Measurements from ENCODE around the gene FAM13A. TPM values are rescaled to one million over a fixed set of nuclear protein-coding genes. Genes with fewer than 3 reads are reported as not detected.

Gene FAM13A
- total RNA-seq, 1 donor from 2014 or later = 2.7 TPM

DNA sequence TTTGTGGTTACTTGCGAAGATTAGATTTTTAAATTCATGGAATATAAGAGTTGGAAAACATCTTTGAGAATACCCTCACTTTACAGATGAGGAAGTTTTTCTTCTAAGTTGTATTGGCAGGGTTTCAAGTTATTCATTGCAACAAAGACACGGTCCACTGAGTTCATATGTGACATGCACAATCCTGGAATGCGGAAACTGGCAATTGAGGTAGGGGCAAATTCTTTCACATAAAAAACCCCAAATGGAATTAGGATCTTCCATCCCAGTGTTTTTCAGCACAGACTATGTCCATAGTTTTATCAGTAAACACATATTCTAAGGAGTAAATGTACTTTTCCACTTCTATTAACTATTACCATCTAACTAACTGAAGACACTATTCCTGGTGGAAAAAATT is 277.6 kb downstream of the FAM13A start:
- ATAC-seq (ENCODE audit: low read depth) = no peak
- CTCF ChIA-PET = no interaction called here

DNA sequence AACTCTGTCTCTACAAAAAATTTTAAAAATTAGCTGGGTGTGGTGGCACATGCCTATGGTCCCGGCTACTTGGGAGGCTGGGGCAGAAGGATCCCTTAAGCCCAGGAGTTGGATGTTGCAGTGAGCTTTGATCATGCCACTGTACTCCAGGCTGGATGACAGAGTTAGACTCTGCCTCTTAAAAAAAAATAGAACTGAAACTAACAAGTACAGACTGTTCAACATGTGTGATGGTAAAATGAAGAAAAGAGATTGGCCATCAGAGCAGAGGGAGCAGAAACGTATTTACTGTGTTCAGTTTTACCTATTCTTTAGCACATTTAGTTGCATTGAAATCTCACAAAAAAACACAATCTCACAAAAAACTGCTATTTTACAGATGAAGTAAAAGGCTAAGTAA is 281.5 kb downstream of the FAM13A start:
- DNase-seq (no peak), ATAC-seq (ENCODE audit: low read depth) (no peak)
- intact Hi-C loops (cut with micrococcal nuclease) = no loop called here
- H3K9me3 Mint-ChIP-seq = no peaks in the 10 kb centered on the region
- no peak overlapping the region for H3K27ac Mint-ChIP-seq
- TF ChIP-seq, protein P1, sequence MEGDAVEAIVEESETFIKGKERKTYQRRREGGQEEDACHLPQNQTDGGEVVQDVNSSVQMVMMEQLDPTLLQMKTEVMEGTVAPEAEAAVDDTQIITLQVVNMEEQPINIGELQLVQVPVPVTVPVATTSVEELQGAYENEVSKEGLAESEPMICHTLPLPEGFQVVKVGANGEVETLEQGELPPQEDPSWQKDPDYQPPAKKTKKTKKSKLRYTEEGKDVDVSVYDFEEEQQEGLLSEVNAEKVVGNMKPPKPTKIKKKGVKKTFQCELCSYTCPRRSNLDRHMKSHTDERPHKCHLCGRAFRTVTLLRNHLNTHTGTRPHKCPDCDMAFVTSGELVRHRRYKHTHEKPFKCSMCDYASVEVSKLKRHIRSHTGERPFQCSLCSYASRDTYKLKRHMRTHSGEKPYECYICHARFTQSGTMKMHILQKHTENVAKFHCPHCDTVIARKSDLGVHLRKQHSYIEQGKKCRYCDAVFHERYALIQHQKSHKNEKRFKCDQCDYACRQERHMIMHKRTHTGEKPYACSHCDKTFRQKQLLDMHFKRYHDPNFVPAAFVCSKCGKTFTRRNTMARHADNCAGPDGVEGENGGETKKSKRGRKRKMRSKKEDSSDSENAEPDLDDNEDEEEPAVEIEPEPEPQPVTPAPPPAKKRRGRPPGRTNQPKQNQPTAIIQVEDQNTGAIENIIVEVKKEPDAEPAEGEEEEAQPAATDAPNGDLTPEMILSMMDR (IDR thresholded peaks at IDR 0.05) = no peak
- ChIA-PET CTCF (no interaction called here), POLR2A (no interaction called here)
- H3K4me3 Mint-ChIP-seq = no peak overlapping the region
- no peaks in the 10 kb centered on the region for H3K27me3 Mint-ChIP-seq
- no peaks in the 10 kb centered on the region for H3K4me1 Mint-ChIP-seq
- H3K36me3 Mint-ChIP-seq (ENCODE audit: low read depth) = no peaks in the 10 kb centered on the region

More for the DNA sequence above, 277.6 kb downstream of the FAM13A start:
- POLR2A ChIA-PET = no interaction called here
- no peaks in the 10 kb centered on the region for H3K27me3 Mint-ChIP-seq
- H3K4me3 Mint-ChIP-seq = no peak overlapping the region
- H3K4me1 Mint-ChIP-seq = no peaks in the 10 kb centered on the region
- no peak overlapping the region for H3K27ac Mint-ChIP-seq
- no peaks in the 10 kb centered on the region for H3K9me3 Mint-ChIP-seq
- no peak for DNase-seq
- no peaks in the 10 kb centered on the region for H3K36me3 Mint-ChIP-seq (ENCODE audit: low read depth)
- TF ChIP-seq, protein P1 (IDR thresholded peaks at IDR 0.05) = no peak
- intact Hi-C loops (cut with micrococcal nuclease) = no loop called here

DNA sequence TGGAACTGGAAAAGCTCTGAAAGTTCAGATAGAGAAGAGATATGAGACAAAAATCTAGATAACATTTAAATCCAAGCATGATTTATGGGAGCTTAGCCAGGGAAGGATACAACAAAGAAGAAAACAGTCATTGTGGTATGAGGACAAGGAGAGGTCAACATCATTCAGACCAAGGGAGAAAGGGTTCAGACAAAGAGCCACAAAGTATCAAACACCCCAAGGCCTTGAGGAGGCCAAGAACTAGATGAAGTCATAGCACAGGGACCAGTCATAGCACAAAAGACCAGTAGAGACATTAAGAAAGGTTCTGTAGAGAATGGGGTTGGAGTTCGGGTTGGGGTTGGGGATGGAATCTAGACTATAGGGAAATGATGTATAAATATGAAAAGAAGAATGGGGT is 282.0 kb downstream of the FAM13A start:
- no peaks in the 10 kb centered on the region for H3K36me3 Mint-ChIP-seq (ENCODE audit: low read depth)
- no peak overlapping the region for H3K27ac Mint-ChIP-seq
- H3K9me3 Mint-ChIP-seq = no peaks in the 10 kb centered on the region
- TF ChIP-seq, protein P1 (IDR thresholded peaks at IDR 0.05) = no peak
- H3K4me3 Mint-ChIP-seq = no peak overlapping the region
- ChIA-PET CTCF (no interaction called here), POLR2A (no interaction called here)
- no peak for ATAC-seq (ENCODE audit: low read depth)
- H3K4me1 Mint-ChIP-seq = no peaks in the 10 kb centered on the region
- no peaks in the 10 kb centered on the region for H3K27me3 Mint-ChIP-seq
- intact Hi-C loops (cut with micrococcal nuclease) = no loop called here
- DNase-seq = no peak

DNA sequence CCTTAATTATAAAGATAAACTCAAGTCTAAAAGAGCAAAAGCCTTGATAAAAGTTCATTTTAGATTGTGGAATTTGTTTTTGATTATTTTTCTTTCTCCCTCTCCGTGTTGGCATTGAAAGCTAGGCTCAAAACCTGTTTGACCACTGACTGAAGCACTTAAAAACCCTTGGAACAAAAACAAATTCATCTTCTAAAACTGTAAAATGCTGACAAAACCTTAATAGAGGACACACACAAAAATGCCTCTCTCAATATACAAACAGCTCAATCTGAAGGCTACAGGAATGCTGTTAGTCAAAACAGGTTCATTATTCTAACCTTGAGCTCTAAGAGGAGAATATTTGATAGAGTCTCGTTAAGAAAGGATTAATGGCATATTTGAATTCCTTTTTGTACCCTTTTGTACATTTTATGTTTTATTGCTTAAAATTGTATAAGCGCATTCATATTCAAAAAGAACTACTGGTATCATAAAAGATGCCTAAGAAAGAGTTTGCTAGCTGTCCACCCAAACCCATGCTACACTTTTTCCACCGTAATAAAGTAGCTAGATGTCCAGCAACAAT is 285.0 kb downstream of the FAM13A start:
- TF ChIP-seq, protein P1 (IDR thresholded peaks at IDR 0.05) = no peak
- Mint-ChIP-seq H3K36me3 (ENCODE audit: low read depth) (no peaks in the 10 kb centered on the region), H3K9me3 (no peaks in the 10 kb centered on the region), H3K4me3 (no peak overlapping the region), H3K27me3 (no peaks in the 10 kb centered on the region), H3K4me1 (no peaks in the 10 kb centered on the region), H3K27ac (no peak overlapping the region)
- DNase-seq = no peak
- ChIA-PET POLR2A (no interaction called here), CTCF (no interaction called here)
- intact Hi-C loops (cut with micrococcal nuclease) = no loop called here
- no peak for ATAC-seq (ENCODE audit: low read depth)

DNA sequence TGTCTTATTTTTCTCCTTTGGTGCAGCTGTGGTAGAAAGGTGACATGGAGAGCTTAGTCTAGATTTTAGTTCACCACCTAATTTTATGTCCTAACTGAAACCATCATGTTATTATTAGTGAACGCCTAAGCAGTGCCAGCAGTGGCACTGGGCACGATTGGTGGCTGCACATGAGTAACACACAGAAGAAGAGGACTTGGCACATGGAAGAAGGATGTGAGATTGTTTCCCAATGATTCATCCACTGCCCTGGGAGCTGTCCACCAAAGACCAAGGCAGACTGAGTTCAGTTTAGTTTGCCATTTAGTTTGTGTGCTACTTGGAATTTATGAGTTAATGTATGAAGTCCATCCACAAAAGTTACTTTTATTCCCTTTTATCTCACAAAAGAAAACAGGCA is 291.3 kb downstream of the FAM13A start:
- peaks cover 8% of the 10 kb centered on the region for H3K27me3 Mint-ChIP-seq
- no peaks in the 10 kb centered on the region for H3K36me3 Mint-ChIP-seq (ENCODE audit: low read depth)
- TF ChIP-seq, protein P1 (IDR thresholded peaks at IDR 0.05) = no peak
- no peaks in the 10 kb centered on the region for H3K9me3 Mint-ChIP-seq
- ChIA-PET POLR2A (no interaction called here), CTCF (no interaction called here)
- ATAC-seq (ENCODE audit: low read depth) = no peak
- no peaks in the 10 kb centered on the region for H3K4me1 Mint-ChIP-seq
- intact Hi-C loops (cut with micrococcal nuclease) = no loop called here
- DNase-seq = no peak
- H3K4me3 Mint-ChIP-seq = no peak overlapping the region
- H3K27ac Mint-ChIP-seq = no peak overlapping the region

All from activated B cell treated with CpG ODN at 0.5 μM for 24 hours (primary cell).